ENCODE data around the gene MUSK.
"Not testable (repeated sequence)": the region's sequence is repeated elsewhere in the genome, so short reads cannot be mapped to it uniquely, and the experiment has no call there.

Gene MUSK

GRCh38 chr9:110810262-110810976, 141.8 kb downstream of the MUSK start:
- DNase-seq (ENCODE audit: low read depth, low spot score): no peak

- no peak for DNase-seq (ENCODE audit: low read depth, low spot score)
Measured at GRCh38 chr9:110812886-110813285, 144.3 kb downstream of the MUSK start.

- DNase-seq (ENCODE audit: low read depth, low spot score): no peak
Measured at GRCh38 chr9:110814159-110814558, 145.6 kb downstream of the MUSK start.

- DNase-seq (ENCODE audit: low read depth, low spot score): no peak
Measured at GRCh38 chr9:110815361-110815760, 146.8 kb downstream of the MUSK start.

GRCh38 chr9:110820381-110820780, 151.8 kb downstream of the MUSK start:
- no peak for DNase-seq (ENCODE audit: low read depth, low spot score)

- no peak for DNase-seq (ENCODE audit: low read depth, low spot score)
Measured at GRCh38 chr9:110821064-110821463, 152.5 kb downstream of the MUSK start.

- DNase-seq (ENCODE audit: low read depth, low spot score): not testable (repeated sequence)
Measured at GRCh38 chr9:110825129-110825528, 156.5 kb downstream of the MUSK start.

- no peak for DNase-seq (ENCODE audit: low read depth, low spot score)
Measured at GRCh38 chr9:110825950-110826349, 157.4 kb downstream of the MUSK start.

GRCh38 chr9:110826400-110826799, 157.8 kb downstream of the MUSK start:
- DNase-seq (ENCODE audit: low read depth, low spot score): not testable (repeated sequence)

- DNase-seq (ENCODE audit: low read depth, low spot score): no peak
Measured at GRCh38 chr9:110828264-110828663, 159.7 kb downstream of the MUSK start.

GRCh38 chr9:110830495-110830894, 161.9 kb downstream of the MUSK start:
- DNase-seq (ENCODE audit: low read depth, low spot score): no peak

- DNase-seq (ENCODE audit: low read depth, low spot score): no peak
Measured at GRCh38 chr9:110832926-110833325, 164.3 kb downstream of the MUSK start.

- DNase-seq (ENCODE audit: low read depth, low spot score): no peak
Measured at GRCh38 chr9:110835404-110835803, 166.8 kb downstream of the MUSK start.

- no peak for DNase-seq (ENCODE audit: low read depth, low spot score)
Measured at GRCh38 chr9:110835859-110836271, 167.3 kb downstream of the MUSK start.

GRCh38 chr9:110837401-110838005, 168.9 kb downstream of the MUSK start:
- DNase-seq (ENCODE audit: low read depth, low spot score): no peak

- DNase-seq (ENCODE audit: low read depth, low spot score): no peak
Measured at GRCh38 chr9:110842169-110842568, 173.6 kb downstream of the MUSK start.

GRCh38 chr9:110842986-110843385, 174.4 kb downstream of the MUSK start:
- DNase-seq (ENCODE audit: low read depth, low spot score): no peak

GRCh38 chr9:110844121-110844520, 175.5 kb downstream of the MUSK start:
- no peak for DNase-seq (ENCODE audit: low read depth, low spot score)

- no peak for DNase-seq (ENCODE audit: low read depth, low spot score)
Measured at GRCh38 chr9:110846215-110846614, 177.6 kb downstream of the MUSK start.

- no peak for DNase-seq (ENCODE audit: low read depth, low spot score)
Measured at GRCh38 chr9:110847671-110848070, 179.1 kb downstream of the MUSK start.

GRCh38 chr9:110850401-110851135, 182.0 kb downstream of the MUSK start:
- DNase-seq (ENCODE audit: low read depth, low spot score): no peak
